H1 (cell line): ENCODE results near the gene ANGPTL8. TPM values are rescaled to one million over a fixed set of nuclear protein-coding genes. Genes with fewer than 3 reads are reported as not detected.

Experiments
- CTCF ChIA-PET: fragments of 300-600 bp; sonication (Branson Sonifier 250); formaldehyde crosslinking; loops from one replicate; lab custom pipeline; 2021; ENCODE audit not compliant: partially characterized antibody; lab: Charles Lee
- POLR2A ChIA-PET: fragments of 300-600 bp; sonication (Branson Sonifier 250); formaldehyde crosslinking; loops from one replicate; lab custom pipeline; 2021; ENCODE audit warnings: inconsistent platforms; ENCODE audit not compliant: partially characterized antibody; lab: Charles Lee
- DNase-seq, 2 experiments: peaks; one replicate each; pipeline versions ENCODE4 v3.0.0 to v3.0.0-alpha.2; 2010 to 2022; ENCODE audit warnings: low spot score in 2 of 2, low read depth in 1 of 2, mixed read lengths in 1 of 2
- FAIRE-seq: peaks from 2 replicates; lab custom pipeline; 2011; peaks lifted over from hg19 to GRCh38; lab: Jason Lieb, UNC
- H2AFZ ChIP-seq: 2 replicates; pipeline ENCODE4 v1.8.1; 2012; ENCODE audit warnings: low read length, inconsistent platforms
- H2AK5ac ChIP-seq: 2 replicates; pipeline ENCODE4 v1.6.1; 2013; ENCODE audit warnings: low read depth, low read length
- H2BK120ac ChIP-seq: replicated peaks from 2 replicates; pipeline ENCODE3; 2013; ENCODE audit warnings: low read depth, low read length, inconsistent platforms
- H2BK12ac ChIP-seq: 2 replicates; pipeline ENCODE4 v1.6.1; 2013; ENCODE audit warnings: low read depth, low read length
- H2BK15ac ChIP-seq: 2 replicates; pipeline ENCODE4 v1.6.1; 2013; ENCODE audit warnings: low read length
- H2BK20ac ChIP-seq: 2 replicates; pipeline ENCODE4 v1.6.1; 2013; ENCODE audit warnings: low read length
- H2BK5ac ChIP-seq: 2 replicates; pipeline ENCODE4 v1.6.1; 2013; ENCODE audit warnings: low read depth, low read length
- H3K14ac ChIP-seq: 2 replicates; pipeline ENCODE4 v1.6.1; 2013; ENCODE audit warnings: inconsistent platforms; ENCODE audit not compliant: insufficient read length
- H3K18ac ChIP-seq: 2 replicates; pipeline ENCODE4 v1.6.1; 2013; ENCODE audit warnings: low read length; ENCODE audit errors: extremely low read depth
- H3K23ac ChIP-seq: 2 replicates; pipeline ENCODE4 v1.6.1; 2013; ENCODE audit warnings: inconsistent platforms; ENCODE audit not compliant: insufficient read length
- H3K23me2 ChIP-seq: 2 replicates; pipeline ENCODE4 v1.6.1; 2013; ENCODE audit warnings: low read depth, low read length
- H3K27ac ChIP-seq: 2 replicates; pipeline ENCODE4 v1.6.1; 2011; ENCODE audit warnings: low read depth, low read length, inconsistent platforms
- H3K27me3 ChIP-seq, 4 experiments: replicated peaks in 1 of 4; 1 replicate in 1 of 4; 2 replicates in 3 of 4; pipeline versions ENCODE4 v1.6.1 to v1.8.1; 2011 to 2013; ENCODE audit warnings: low read length in 3 of 4, mild to moderate bottlenecking in 3 of 4, inconsistent platforms in 2 of 4, mixed read lengths in 2 of 4, moderate library complexity in 1 of 4; ENCODE audit not compliant: control insufficient read depth in 3 of 4, insufficient read depth in 3 of 4; ENCODE audit errors: extremely low read depth in 1 of 4
- H3K36me3 ChIP-seq, 4 experiments: 2 replicates each; pipeline versions ENCODE4 v1.6.1 to v1.8.1; 2011 to 2013; ENCODE audit warnings: mild to moderate bottlenecking in 4 of 4, low read length in 3 of 4, moderate library complexity in 2 of 4, control low read depth in 1 of 4, inconsistent platforms in 1 of 4; ENCODE audit not compliant: insufficient read depth in 4 of 4, control insufficient read depth in 2 of 4
- H3K4ac ChIP-seq: replicated peaks from 2 replicates; pipeline ENCODE3; 2013; ENCODE audit warnings: low read length, low read depth, mixed read lengths, inconsistent platforms; ENCODE audit not compliant: insufficient read length
- H3K4me1 ChIP-seq, 4 experiments: replicated peaks in 1 of 4; 1 replicate in 1 of 4; 2 replicates in 3 of 4; pipeline versions ENCODE4 v1.6.1 to v1.8.1; 2011 to 2013; ENCODE audit warnings: low read length in 3 of 4, inconsistent platforms in 2 of 4, mixed read lengths in 1 of 4; ENCODE audit not compliant: insufficient read depth in 4 of 4, control insufficient read depth in 3 of 4
- H3K4me2 ChIP-seq, 2 experiments: 2 replicates each; pipeline versions ENCODE4 v1.6.1 to v1.8.1; 2011 to 2013; ENCODE audit warnings: low read depth in 2 of 2, low read length in 2 of 2, control low read depth in 1 of 2, inconsistent platforms in 1 of 2, mild to moderate bottlenecking in 1 of 2; ENCODE audit not compliant: insufficient read depth in 1 of 2
- H3K4me3 ChIP-seq, 4 experiments: fragments of 200-600, 300-600 bp in 1 of 4; sonication (generic), shearing (Covaris generic), sonication (Bioruptor Twin) in 1 of 4; 2 replicates each; pipeline versions ENCODE4 v1.5.1 to v1.8.1; 2011 to 2016; ENCODE audit warnings: low read length in 4 of 4, low read depth in 3 of 4, control low read depth in 2 of 4, inconsistent platforms in 2 of 4, mild to moderate bottlenecking in 2 of 4, mixed read lengths in 1 of 4, moderate library complexity in 1 of 4; ENCODE audit not compliant: insufficient read depth in 2 of 4; ENCODE audit errors: extremely low read depth in 1 of 4
- H3K56ac ChIP-seq: replicated peaks from 2 replicates; pipeline ENCODE3; 2013; ENCODE audit warnings: low read depth, mild to moderate bottlenecking, mixed read lengths, low read length, inconsistent platforms; ENCODE audit not compliant: insufficient read length
- H3K79me1 ChIP-seq: 2 replicates; pipeline ENCODE4 v1.6.1; 2013; ENCODE audit warnings: low read depth, low read length, control low read depth
- H3K79me2 ChIP-seq, 2 experiments: 2 replicates each; pipeline versions ENCODE4 v1.6.1 to v1.8.1; 2012 to 2013; ENCODE audit warnings: low read length in 2 of 2, mild to moderate bottlenecking in 2 of 2, inconsistent platforms in 1 of 2; ENCODE audit not compliant: insufficient read depth in 2 of 2, control insufficient read depth in 1 of 2
- H3K9ac ChIP-seq, 4 experiments: replicated peaks in 1 of 4; 1 replicate in 1 of 4; 2 replicates in 3 of 4; pipeline versions ENCODE4 v1.6.1 to v1.8.1; 2011 to 2013; ENCODE audit warnings: low read depth in 3 of 4, low read length in 3 of 4, control low read depth in 2 of 4, mild to moderate bottlenecking in 2 of 4, moderate library complexity in 2 of 4, inconsistent platforms in 1 of 4; ENCODE audit errors: extremely low read depth in 1 of 4
- H3K9me3 ChIP-seq, 2 experiments: 2 replicates each; pipeline versions ENCODE4 v1.6.1 to v1.8.1; 2012 to 2013; ENCODE audit warnings: mild to moderate bottlenecking in 2 of 2, moderate library complexity in 2 of 2, control low read depth in 1 of 2, inconsistent platforms in 1 of 2, low read depth in 1 of 2, low read length in 1 of 2, mixed read lengths in 1 of 2; ENCODE audit not compliant: insufficient read depth in 2 of 2
- H4K20me1 ChIP-seq, 2 experiments: replicated peaks in 1 of 2; 2 replicates each; pipeline versions ENCODE3 to v1.8.1; 2011 to 2013; ENCODE audit warnings: inconsistent platforms in 2 of 2, low read length in 2 of 2, mild to moderate bottlenecking in 1 of 2; ENCODE audit not compliant: insufficient read depth in 2 of 2, control insufficient read depth in 1 of 2
- H4K5ac ChIP-seq: 2 replicates; pipeline ENCODE4 v1.6.1; 2013; ENCODE audit warnings: low read length, low read depth, mixed read lengths, inconsistent platforms; ENCODE audit not compliant: insufficient read length
- H4K8ac ChIP-seq: 2 replicates; pipeline ENCODE4 v1.8.0; 2013; ENCODE audit warnings: mild to moderate bottlenecking, moderate library complexity, low read length, inconsistent platforms; ENCODE audit not compliant: insufficient read depth; ENCODE audit errors: extremely low read depth
- H4K91ac ChIP-seq: replicated peaks from 2 replicates; pipeline ENCODE3; 2013; ENCODE audit warnings: low read length, mixed read lengths, inconsistent platforms; ENCODE audit not compliant: insufficient read length
- BRCA1 ChIP-seq: IDR thresholded peaks from 2 replicates; pipeline ENCODE4 v1.6.1; 2012; ENCODE audit warnings: low read depth, low read length, improper control_type of control experiment
- CBX8 ChIP-seq: fragments of 300-800, 300-1000 bp; sonication (generic); IDR thresholded peaks from 2 replicates; pipeline ENCODE4 v1.7.1; 2016; ENCODE audit warnings: low read depth, low read length, borderline replicate concordance
- CHD1 ChIP-seq: IDR thresholded peaks from 2 replicates; pipeline ENCODE4 v1.6.1; 2012; ENCODE audit warnings: low read depth, low read length, improper control_type of control experiment
- CHD2 ChIP-seq: IDR thresholded peaks from 2 replicates; pipeline ENCODE4 v1.6.1; 2012; ENCODE audit warnings: low read length, improper control_type of control experiment
- GABPA ChIP-seq: IDR thresholded peaks from 2 replicates; pipeline ENCODE4 v1.6.1; 2011; ENCODE audit warnings: mild to moderate bottlenecking, low read length, moderate library complexity, borderline replicate concordance; ENCODE audit not compliant: insufficient read depth
- JUN ChIP-seq: IDR thresholded peaks from 2 replicates; pipeline ENCODE4 v1.6.1; 2011; ENCODE audit warnings: low read depth, mild to moderate bottlenecking, improper control_type of control experiment, low read length
- MAFK ChIP-seq: IDR thresholded peaks from 2 replicates; pipeline ENCODE4 v1.6.1; 2012; ENCODE audit warnings: low read depth, mild to moderate bottlenecking, improper control_type of control experiment, low read length
- MAX ChIP-seq: IDR thresholded peaks from 2 replicates; pipeline ENCODE4 v1.6.1; 2012; ENCODE audit warnings: inconsistent platforms
- SP1 ChIP-seq: IDR thresholded peaks from 2 replicates; pipeline ENCODE4 v1.6.1; 2011; ENCODE audit warnings: low read depth, low read length
- SP2 ChIP-seq: IDR thresholded peaks from 2 replicates; pipeline ENCODE4 v1.6.1; 2012; ENCODE audit warnings: mild to moderate bottlenecking, low read length, inconsistent platforms
- TAF7 ChIP-seq: optimal IDR thresholded peaks from 2 replicates; pipeline ENCODE3; 2011; ENCODE audit warnings: low read depth, mild to moderate bottlenecking, inconsistent platforms, low read length, moderate library complexity, borderline replicate concordance
- WGBS, 2 experiments: shearing (Covaris generic) in 1 of 2; methylation state at CpG; one replicate each; pipeline versions ENCODE4 v1.1.6 to v1.1.7; 2013 to 2015; ENCODE audit warnings: low lambda C conversion rate in 2 of 2, mixed read lengths in 2 of 2, inconsistent platforms in 1 of 2, low coverage in 1 of 2, missing lambda C conversion rate in 1 of 2; ENCODE audit not compliant: insufficient replicate concordance in 2 of 2, insufficient coverage in 1 of 2, insufficient read length in 1 of 2; ENCODE audit errors: extremely low coverage in 1 of 2, missing lambda C conversion rate in 1 of 2; 5-methylcytosine and 5-hydroxymethylcytosine counted together
- polyA plus RNA-seq, 7 experiments: library from polyadenylated mRNA; depleted of rRNA in 3 of 7; stranded (reverse) in 5 of 7; unstranded in 2 of 7; fragments of >200 nt in 5 of 7; fragments of 200-250 nt in 2 of 7; gene quantifications; 1 replicate in 5 of 7; 2 replicates in 1 of 7; 4 replicates in 1 of 7; pipeline versions ENCODE4 v1.2.1 to v1.2.3, GENCODE V29; 2011 to 2013; ENCODE audit warnings: missing spikeins in 2 of 7, mixed read lengths in 2 of 7
- total RNA-seq: library from RNA; stranded (reverse); fragmentation: NEBNext Ultra II Directional; extraction: Animal tissue kit (Norgen Biotek cat#: 25700); gene quantifications from 2 replicates; pipeline ENCODE4 v1.2.1, GENCODE V29; 2021

The ANGPTL8 gene
- total and polyA plus RNA-seq, 2 of the 8 experiments (the other 6 are each of a cell fraction or from before 2014, with no cell fraction given): not detected

GRCh38 chr19:11194173-11194572 is 45.2 kb upstream of the ANGPTL8 start:
- no peaks in the 10 kb centered on the region for H3K79me2 ChIP-seq
- no peak overlapping the region for H4K8ac ChIP-seq
- no peak overlapping the region for H3K9ac ChIP-seq
- DNase-seq: no peak
- TF ChIP-seq CHD1: no peak
- TF ChIP-seq BRCA1: no peak
- no peak for TF ChIP-seq MAX
- TF ChIP-seq JUN: no peak
- TF ChIP-seq CHD2: no peak
- TF ChIP-seq GABPA: no peak
- TF ChIP-seq CBX8: no peak
- no peak for TF ChIP-seq MAFK
- no peak for TF ChIP-seq SP2
- no peak for TF ChIP-seq SP1
- TF ChIP-seq TAF7: no peak
- 93% methylated on average over 7 of the region's 8 CpGs; no CpG with 5 or more reads in 1 of the 2 experiments for WGBS, 2 experiments
- H3K4me2 ChIP-seq: no peak overlapping the region
- H3K27ac ChIP-seq: no peak overlapping the region
- H3K9me3 ChIP-seq: no peaks in the 10 kb centered on the region
- H2BK5ac ChIP-seq: no peak overlapping the region
- no peak overlapping the region for H4K91ac ChIP-seq
- H2BK12ac ChIP-seq: no peak overlapping the region
- H2BK15ac ChIP-seq: no peak overlapping the region
- no peak overlapping the region for H2BK20ac ChIP-seq
- peaks cover 0 to 3% (median 2%) of the 10 kb centered on the region in 4 experiments; a peak in 4 of 7 replicates for H3K4me1 ChIP-seq
- ChIA-PET CTCF (interaction anchor here (0.8 to 1.1 kb wide), 2 partner anchors 39 to 42 kb away, joined by 3 to 4 read pairs; no protein-coding TSS in a partner anchor), POLR2A (no interaction called here)
- no peaks in the 10 kb centered on the region; the same call in 1 of the 2 replicates for H3K79me1 ChIP-seq
- H3K56ac ChIP-seq: no peak overlapping the region
- no peak overlapping the region for H2BK120ac ChIP-seq
- no peak overlapping the region for H2AFZ ChIP-seq
- H2AK5ac ChIP-seq: no peak overlapping the region
- H3K14ac ChIP-seq: no peak overlapping the region
- H4K20me1 ChIP-seq: no peaks in the 10 kb centered on the region
- H3K18ac ChIP-seq: no peak overlapping the region
- no peaks in the 10 kb centered on the region for H3K27me3 ChIP-seq
- H3K23ac ChIP-seq: no peak overlapping the region
- peaks cover 6% of the 10 kb centered on the region; the same call in 1 of the 2 replicates for H3K23me2 ChIP-seq
- no peak for FAIRE-seq
- H3K4ac ChIP-seq: no peak overlapping the region
- no peak overlapping the region for H3K4me3 ChIP-seq
- H3K36me3 ChIP-seq: peaks cover 2 to 24% (median 10%) of the 10 kb centered on the region in 4 experiments; a peak in 6 of 8 replicates
- H4K5ac ChIP-seq: no peak overlapping the region
